HEK293 (cell line): ENCODE results near the gene SPOCK1.

Experiments
- CTCF ChIA-PET: fragments of 350-600 bp; formaldehyde crosslinking; extraction: SDS; loops from one replicate; lab custom pipeline; 2021; ENCODE audit warnings: antibody characterized with exemption; lab: Yijun Ruan, JAX
- POLR2A ChIA-PET: fragments of 300-600 bp; formaldehyde crosslinking; extraction: SDS; loops from one replicate; lab custom pipeline; 2020; ENCODE audit warnings: antibody characterized with exemption, inconsistent platforms; lab: Yijun Ruan, JAX
- H3K27ac ChIP-seq: fragments of 200-500 bp; sonication (Bioruptor generic); 2 replicates; pipeline ENCODE4 v1.5.1; 2014; ENCODE audit warnings: low read depth, low read length, control low read depth, inconsistent platforms; ENCODE audit errors: extremely low read depth
- H3K36me3 ChIP-seq, 2 experiments: fragments of 200-500 bp in 1 of 2; sonication (Bioruptor generic) in 1 of 2; 1 replicate in 1 of 2; 2 replicates in 1 of 2; pipeline ENCODE4 v1.5.1; 2014 to 2017; ENCODE audit warnings: inconsistent platforms in 2 of 2, low read length in 2 of 2; ENCODE audit not compliant: control insufficient read depth in 2 of 2, insufficient read depth in 1 of 2
- H3K4me1 ChIP-seq: fragments of 200-500 bp; sonication (Bioruptor generic); 2 replicates; pipeline ENCODE4 v1.5.1; 2014; ENCODE audit warnings: mild to moderate bottlenecking, low read length, inconsistent platforms; ENCODE audit not compliant: control insufficient read depth, insufficient read depth
- H3K4me3 ChIP-seq: 2 replicates; pipeline ENCODE4 v1.5.1; 2011; ENCODE audit warnings: low read depth, mild to moderate bottlenecking, control low read depth, low read length, moderate library complexity
- H3K9me3 ChIP-seq: fragments of 200-500 bp; sonication (Bioruptor generic); 2 replicates; pipeline ENCODE4 v1.5.1; 2014; ENCODE audit warnings: low read depth, low read length, inconsistent platforms; ENCODE audit not compliant: control insufficient read depth, insufficient read depth
- AEBP2 ChIP-seq: fragments of 450-650 bp; formaldehyde crosslinking; IDR thresholded peaks from 2 replicates; pipeline ENCODE4 v1.5.1; 2016; ENCODE audit warnings: missing biosample characterization, missing genetic modification characterization, borderline replicate concordance
- CTCF ChIP-seq: fragments of 450-650 bp; formaldehyde crosslinking; IDR thresholded peaks from 2 replicates; pipeline ENCODE4 v1.5.1; 2016; ENCODE audit warnings: missing biosample characterization, missing genetic modification characterization
- IKZF3 ChIP-seq: fragments of 450-650 bp; IDR thresholded peaks from 2 replicates; pipeline ENCODE4 v1.5.0; 2018; ENCODE audit warnings: missing biosample characterization, mild to moderate bottlenecking, missing genetic modification characterization, moderate library complexity
- TCF7L2 ChIP-seq: IDR thresholded peaks from 2 replicates; pipeline ENCODE4 v1.6.1; 2011; ENCODE audit warnings: low read depth, mild to moderate bottlenecking, inconsistent platforms, low read length, moderate library complexity, borderline replicate concordance
- ZBTB1 ChIP-seq: fragments of 450-650 bp; formaldehyde crosslinking; IDR thresholded peaks from 2 replicates; pipeline ENCODE4 v1.5.1; 2016; ENCODE audit warnings: missing biosample characterization, missing genetic modification characterization
- ZFHX2 ChIP-seq: fragments of 450-650 bp; formaldehyde crosslinking; conservative IDR thresholded peaks from 2 replicates; pipeline ENCODE4 v1.5.1; 2016; ENCODE audit warnings: missing biosample characterization, missing genetic modification characterization
- ZIC2 ChIP-seq: fragments of 450-650 bp; formaldehyde crosslinking; IDR thresholded peaks from 2 replicates; pipeline ENCODE4 v1.5.1; 2016; ENCODE audit warnings: missing biosample characterization, missing genetic modification characterization
- ZNF175 ChIP-seq: fragments of 450-650 bp; formaldehyde crosslinking; IDR thresholded peaks from 2 replicates; pipeline ENCODE4 v1.5.1; 2016; ENCODE audit warnings: missing biosample characterization, missing genetic modification characterization
- ZNF26 ChIP-seq: fragments of 450-650 bp; formaldehyde crosslinking; IDR thresholded peaks from 2 replicates; pipeline ENCODE4 v1.5.1; 2016; ENCODE audit warnings: missing biosample characterization, missing genetic modification characterization
- ZNF341 ChIP-seq: fragments of 450-650 bp; formaldehyde crosslinking; IDR thresholded peaks from 2 replicates; pipeline ENCODE4; 2016; ENCODE audit warnings: low read depth, missing biosample characterization, missing genetic modification characterization
- ZNF398 ChIP-seq: fragments of 450-650 bp; formaldehyde crosslinking; IDR thresholded peaks from 2 replicates; pipeline ENCODE4 v1.5.1; 2017; ENCODE audit warnings: missing biosample characterization, missing genetic modification characterization
- ZNF558 ChIP-seq: fragments of 450-650 bp; formaldehyde crosslinking; IDR thresholded peaks from 2 replicates; pipeline ENCODE4 v1.5.1; 2016; ENCODE audit warnings: missing biosample characterization, missing genetic modification characterization
- ZNF585B ChIP-seq: fragments of 450-650 bp; formaldehyde crosslinking; IDR thresholded peaks from 2 replicates; pipeline ENCODE4 v1.5.1; 2016; ENCODE audit warnings: missing biosample characterization, missing genetic modification characterization
- ZNF660 ChIP-seq: fragments of 450-650 bp; IDR thresholded peaks from 2 replicates; pipeline ENCODE4 v1.5.1; 2018; ENCODE audit warnings: missing biosample characterization, mild to moderate bottlenecking, missing genetic modification characterization
- ZNF701 ChIP-seq: fragments of 450-650 bp; formaldehyde crosslinking; IDR thresholded peaks from 2 replicates; pipeline ENCODE4 v1.5.1; 2016; ENCODE audit warnings: missing biosample characterization, missing genetic modification characterization
- ZNF747 ChIP-seq: fragments of 450-650 bp; formaldehyde crosslinking; IDR thresholded peaks from 2 replicates; pipeline ENCODE4 v1.5.1; 2016; ENCODE audit warnings: missing biosample characterization, missing genetic modification characterization
- TF ChIP-seq, protein P1 (sequence below): fragments of 450-650 bp; formaldehyde crosslinking; IDR thresholded peaks from 2 replicates; pipeline ENCODE4 v1.5.1; 2016; ENCODE audit warnings: missing biosample characterization, missing genetic modification characterization

Gene SPOCK1

DNA sequence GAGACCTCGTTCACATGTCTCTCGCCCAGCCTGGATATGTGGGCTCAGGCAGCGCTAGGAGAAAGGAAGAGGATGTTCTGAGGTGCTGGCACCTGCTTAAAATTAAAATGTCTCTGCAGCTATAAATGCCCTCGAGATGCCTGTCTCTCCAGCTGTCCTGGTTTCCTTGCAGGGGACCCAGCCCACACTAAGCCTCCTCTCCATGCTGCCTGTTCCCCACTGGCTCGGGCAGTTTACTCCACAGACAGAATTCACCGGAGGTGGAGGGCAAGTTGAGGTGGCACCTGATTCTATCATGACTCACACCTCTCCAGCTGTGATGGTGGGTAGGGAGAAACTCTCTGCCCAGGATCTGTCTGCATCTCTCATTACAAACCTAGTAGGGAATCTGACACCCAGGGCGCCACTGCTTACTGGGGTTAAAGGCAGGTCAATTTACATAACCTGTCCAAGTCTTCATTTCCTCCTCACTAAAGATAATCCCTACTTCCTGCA is 420.9 kb downstream of the SPOCK1 start (continued):
- TF ChIP-seq, protein P1, sequence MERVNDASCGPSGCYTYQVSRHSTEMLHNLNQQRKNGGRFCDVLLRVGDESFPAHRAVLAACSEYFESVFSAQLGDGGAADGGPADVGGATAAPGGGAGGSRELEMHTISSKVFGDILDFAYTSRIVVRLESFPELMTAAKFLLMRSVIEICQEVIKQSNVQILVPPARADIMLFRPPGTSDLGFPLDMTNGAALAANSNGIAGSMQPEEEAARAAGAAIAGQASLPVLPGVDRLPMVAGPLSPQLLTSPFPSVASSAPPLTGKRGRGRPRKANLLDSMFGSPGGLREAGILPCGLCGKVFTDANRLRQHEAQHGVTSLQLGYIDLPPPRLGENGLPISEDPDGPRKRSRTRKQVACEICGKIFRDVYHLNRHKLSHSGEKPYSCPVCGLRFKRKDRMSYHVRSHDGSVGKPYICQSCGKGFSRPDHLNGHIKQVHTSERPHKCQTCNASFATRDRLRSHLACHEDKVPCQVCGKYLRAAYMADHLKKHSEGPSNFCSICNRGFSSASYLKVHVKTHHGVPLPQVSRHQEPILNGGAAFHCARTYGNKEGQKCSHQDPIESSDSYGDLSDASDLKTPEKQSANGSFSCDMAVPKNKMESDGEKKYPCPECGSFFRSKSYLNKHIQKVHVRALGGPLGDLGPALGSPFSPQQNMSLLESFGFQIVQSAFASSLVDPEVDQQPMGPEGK (tag by site-specific recombination): peak; percentile 32

DNA sequence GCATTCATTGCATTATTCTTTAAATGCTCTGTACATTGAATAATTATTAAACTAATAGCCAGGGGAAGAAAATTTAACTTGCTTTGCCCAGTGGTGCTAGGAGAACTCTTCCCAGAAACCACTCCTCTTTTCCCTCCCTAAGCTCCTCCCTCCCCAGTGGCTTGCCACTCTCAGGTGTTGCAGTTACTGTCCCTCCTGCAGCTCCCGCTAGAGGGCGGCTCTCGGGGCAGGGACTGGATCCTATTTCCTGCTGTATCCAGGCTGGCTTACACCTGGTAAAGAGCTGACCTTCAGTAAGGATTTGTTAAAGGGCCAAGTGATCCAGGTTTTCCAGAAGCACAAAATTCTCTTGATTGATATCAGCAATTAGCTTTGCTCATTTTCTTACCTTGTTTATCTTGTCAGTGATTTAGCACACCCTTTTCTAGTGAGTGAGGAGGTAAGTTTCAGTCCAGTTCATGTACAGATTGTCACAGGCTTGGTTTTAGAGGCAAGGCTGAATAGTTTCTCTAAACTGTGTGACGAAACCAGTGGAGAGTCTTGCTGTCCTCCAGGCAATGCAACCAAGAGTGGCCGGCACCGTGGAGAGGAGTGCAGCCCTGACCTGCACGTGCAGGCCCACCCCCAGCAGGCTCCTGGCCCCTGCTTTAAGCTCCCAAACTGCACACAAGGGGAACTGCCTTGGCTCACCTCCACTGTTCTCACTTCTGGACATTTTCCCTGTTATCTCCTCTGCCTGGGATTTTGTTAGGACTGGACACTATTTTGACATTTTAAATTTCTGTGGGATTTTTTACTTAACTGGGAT is 423.8 kb downstream of the SPOCK1 start:
- peaks cover 8% of the 10 kb centered on the region for H3K4me1 ChIP-seq
- H3K36me3 ChIP-seq: no peaks in the 10 kb centered on the region
- POLR2A ChIA-PET: no interaction called here
- no peak overlapping the region for H3K4me3 ChIP-seq
- H3K27ac ChIP-seq: no peak overlapping the region
- CTCF ChIA-PET: interaction anchor here (0.5 to 2.2 kb wide), 43 partner anchors 8 to 910 kb away, joined by 3 to 29 read pairs (median 4); no protein-coding TSS in a partner anchor
- TF ChIP-seq AEBP2 (tag by site-specific recombination): no peak
- no peak for TF ChIP-seq ZNF341 (tag by site-specific recombination)
- peak; percentile 41; the same call in 1 of the 2 replicates for TF ChIP-seq CTCF (tag by site-specific recombination)
- no peak for TF ChIP-seq ZIC2 (tag by site-specific recombination)
- no peak for TF ChIP-seq ZNF585B (tag by site-specific recombination)
- TF ChIP-seq ZBTB1 (tag by site-specific recombination): no peak
- TF ChIP-seq ZNF660 (tag by site-specific recombination): no peak
- no peak for TF ChIP-seq TCF7L2
- TF ChIP-seq ZNF558 (tag by site-specific recombination): no peak
- peak; percentile 39; the same call in 1 of the 2 replicates for TF ChIP-seq IKZF3
- no peaks in the 10 kb centered on the region for H3K9me3 ChIP-seq

GRCh38 chr5:137073189-137073588 is 425.9 kb downstream of the SPOCK1 start:
- POLR2A ChIA-PET: no interaction called here
- Histone ChIP-seq H3K27ac (no peak overlapping the region), H3K4me1 (peaks cover 3% of the 10 kb centered on the region; the same call in 1 of the 2 replicates), H3K4me3 (no peak overlapping the region), H3K9me3 (no peaks in the 10 kb centered on the region), H3K36me3 (no peaks in the 10 kb centered on the region)
- CTCF ChIA-PET: interaction anchor here (0.5 to 1.2 kb wide), 4 partner anchors 14 to 423 kb away, joined by 3 to 5 read pairs (median 4); no protein-coding TSS in a partner anchor
- TF ChIP-seq ZNF701 (tag by site-specific recombination) (no peak), ZNF175 (tag by site-specific recombination) (no peak), ZNF398 (tag by site-specific recombination) (no peak), ZNF26 (tag by site-specific recombination) (no peak), ZNF747 (no peak), ZFHX2 (tag by site-specific recombination) (no peak)
